ENCODE measurements around the gene ST7.

DNA sequence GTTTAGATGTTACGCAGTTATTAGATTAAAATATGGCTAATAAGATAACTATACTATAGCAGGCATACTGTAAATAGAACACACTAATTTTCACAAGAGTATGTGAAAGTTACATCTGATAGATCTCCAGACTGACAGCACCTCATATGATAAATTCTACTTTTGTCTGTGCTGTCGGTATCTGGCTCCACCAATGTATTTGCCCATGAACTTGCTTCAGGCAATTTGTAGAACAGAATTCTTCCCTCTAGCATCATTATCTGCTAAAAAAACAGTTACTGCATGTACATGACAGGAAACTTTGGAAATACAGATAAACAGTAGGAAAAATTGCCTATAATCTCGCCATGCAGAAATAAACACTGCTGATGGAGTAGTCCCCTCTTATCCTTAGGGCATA is 231.8 kb downstream of the ST7 start:
- TF ChIP-seq, protein P1, sequence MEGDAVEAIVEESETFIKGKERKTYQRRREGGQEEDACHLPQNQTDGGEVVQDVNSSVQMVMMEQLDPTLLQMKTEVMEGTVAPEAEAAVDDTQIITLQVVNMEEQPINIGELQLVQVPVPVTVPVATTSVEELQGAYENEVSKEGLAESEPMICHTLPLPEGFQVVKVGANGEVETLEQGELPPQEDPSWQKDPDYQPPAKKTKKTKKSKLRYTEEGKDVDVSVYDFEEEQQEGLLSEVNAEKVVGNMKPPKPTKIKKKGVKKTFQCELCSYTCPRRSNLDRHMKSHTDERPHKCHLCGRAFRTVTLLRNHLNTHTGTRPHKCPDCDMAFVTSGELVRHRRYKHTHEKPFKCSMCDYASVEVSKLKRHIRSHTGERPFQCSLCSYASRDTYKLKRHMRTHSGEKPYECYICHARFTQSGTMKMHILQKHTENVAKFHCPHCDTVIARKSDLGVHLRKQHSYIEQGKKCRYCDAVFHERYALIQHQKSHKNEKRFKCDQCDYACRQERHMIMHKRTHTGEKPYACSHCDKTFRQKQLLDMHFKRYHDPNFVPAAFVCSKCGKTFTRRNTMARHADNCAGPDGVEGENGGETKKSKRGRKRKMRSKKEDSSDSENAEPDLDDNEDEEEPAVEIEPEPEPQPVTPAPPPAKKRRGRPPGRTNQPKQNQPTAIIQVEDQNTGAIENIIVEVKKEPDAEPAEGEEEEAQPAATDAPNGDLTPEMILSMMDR (IDR thresholded peaks at IDR 0.05; ENCODE audit: poor library complexity, severe bottlenecking): no peak
- TF ChIP-seq EP300 (conservative IDR thresholded peaks at IDR 0.05; ENCODE audit: poor library complexity, severe bottlenecking) (no peak), TAF1 (IDR thresholded peaks at IDR 0.05; ENCODE audit: low read depth) (no peak)
- TF ChIP-seq, protein P2, sequence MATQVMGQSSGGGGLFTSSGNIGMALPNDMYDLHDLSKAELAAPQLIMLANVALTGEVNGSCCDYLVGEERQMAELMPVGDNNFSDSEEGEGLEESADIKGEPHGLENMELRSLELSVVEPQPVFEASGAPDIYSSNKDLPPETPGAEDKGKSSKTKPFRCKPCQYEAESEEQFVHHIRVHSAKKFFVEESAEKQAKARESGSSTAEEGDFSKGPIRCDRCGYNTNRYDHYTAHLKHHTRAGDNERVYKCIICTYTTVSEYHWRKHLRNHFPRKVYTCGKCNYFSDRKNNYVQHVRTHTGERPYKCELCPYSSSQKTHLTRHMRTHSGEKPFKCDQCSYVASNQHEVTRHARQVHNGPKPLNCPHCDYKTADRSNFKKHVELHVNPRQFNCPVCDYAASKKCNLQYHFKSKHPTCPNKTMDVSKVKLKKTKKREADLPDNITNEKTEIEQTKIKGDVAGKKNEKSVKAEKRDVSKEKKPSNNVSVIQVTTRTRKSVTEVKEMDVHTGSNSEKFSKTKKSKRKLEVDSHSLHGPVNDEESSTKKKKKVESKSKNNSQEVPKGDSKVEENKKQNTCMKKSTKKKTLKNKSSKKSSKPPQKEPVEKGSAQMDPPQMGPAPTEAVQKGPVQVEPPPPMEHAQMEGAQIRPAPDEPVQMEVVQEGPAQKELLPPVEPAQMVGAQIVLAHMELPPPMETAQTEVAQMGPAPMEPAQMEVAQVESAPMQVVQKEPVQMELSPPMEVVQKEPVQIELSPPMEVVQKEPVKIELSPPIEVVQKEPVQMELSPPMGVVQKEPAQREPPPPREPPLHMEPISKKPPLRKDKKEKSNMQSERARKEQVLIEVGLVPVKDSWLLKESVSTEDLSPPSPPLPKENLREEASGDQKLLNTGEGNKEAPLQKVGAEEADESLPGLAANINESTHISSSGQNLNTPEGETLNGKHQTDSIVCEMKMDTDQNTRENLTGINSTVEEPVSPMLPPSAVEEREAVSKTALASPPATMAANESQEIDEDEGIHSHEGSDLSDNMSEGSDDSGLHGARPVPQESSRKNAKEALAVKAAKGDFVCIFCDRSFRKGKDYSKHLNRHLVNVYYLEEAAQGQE (IDR thresholded peaks at IDR 0.05; ENCODE audit: borderline replicate concordance): no peak
